HepG2 (cell line): ENCODE measurements around the gene SLC6A6. TPM values are rescaled to one million over a fixed set of nuclear protein-coding genes. Genes with fewer than 3 reads are reported as not detected.
A peak's percentile ranks its signal among the peaks of the same experiment; 100 is the strongest.

Experiments
- ATAC-seq: fragments of 200-7000 bp; cut with Tn5 transposase; 3 replicates; pipeline ENCODE4 v1.9.1; 2020; ENCODE audit warnings: mild to moderate bottlenecking, moderate library complexity
- BruUV-seq: library from RNA; stranded (reverse); fragments of 400-500 nt; replicated peaks from 2 replicates; lab custom pipeline; 2021; lab: Mats Ljungman, UMichigan
- CTCF ChIA-PET: fragments of 300-600 bp; formaldehyde crosslinking; extraction: SDS; loops from one replicate; lab custom pipeline; 2021; ENCODE audit warnings: low total read pairs, inconsistent platforms, low intra/inter-chr PET ratio; lab: Yijun Ruan, JAX
- POLR2A ChIA-PET: fragments of 350-600 bp; sonication (Branson Sonifier 250); formaldehyde crosslinking; loops from one replicate; lab custom pipeline; 2020; ENCODE audit warnings: antibody characterized with exemption, inconsistent platforms; lab: Yijun Ruan, JAX
- DNase-seq: peaks from one replicate; pipeline ENCODE4 v3.0.0-alpha.2; 2015; ENCODE audit warnings: low spot score
- FAIRE-seq: peaks from 3 replicates; lab custom pipeline; 2011; peaks lifted over from hg19 to GRCh38; lab: Jason Lieb, UNC
- H2AFZ ChIP-seq: one replicate; pipeline ENCODE4 v1.6.1; 2011; ENCODE audit warnings: low read length, inconsistent platforms
- H3K27ac ChIP-seq: fragments of 300-600 bp; 3 replicates; pipeline ENCODE4 v1.8.0; 2011; ENCODE audit warnings: mixed run types, mild to moderate bottlenecking, mixed read lengths, low read length, inconsistent platforms; ENCODE audit not compliant: insufficient read depth; ENCODE audit errors: extremely low read length
- H3K27me3 ChIP-seq, 2 experiments: fragments of 200-600 bp in 1 of 2; 2 replicates in 1 of 2; 3 replicates in 1 of 2; pipeline versions ENCODE4 v1.6.0 to v1.8.0; 2011; ENCODE audit warnings: low read length in 2 of 2, mild to moderate bottlenecking in 2 of 2, moderate library complexity in 2 of 2, inconsistent platforms in 1 of 2; ENCODE audit not compliant: insufficient read depth in 2 of 2, control insufficient read depth in 1 of 2
- H3K36me3 ChIP-seq, 2 experiments: fragments of 200-600 bp in 1 of 2; replicated peaks in 1 of 2; 2 replicates in 1 of 2; 3 replicates in 1 of 2; pipeline versions ENCODE4 v1.5.1 to v1.8.0; 2011; ENCODE audit warnings: low read length in 2 of 2, inconsistent platforms in 1 of 2; ENCODE audit not compliant: insufficient read depth in 2 of 2, control insufficient read depth in 1 of 2
- H3K4me1 ChIP-seq: 2 replicates; pipeline ENCODE4 v1.5.1; 2012; ENCODE audit warnings: low read length, inconsistent platforms; ENCODE audit not compliant: insufficient read depth
- H3K4me2 ChIP-seq: 2 replicates; pipeline ENCODE4 v1.6.0; 2011; ENCODE audit warnings: low read depth, low read length, inconsistent platforms
- H3K4me3 ChIP-seq, 3 experiments: fragments of 200-600 bp in 1 of 3; sonication (generic), shearing (Covaris generic) in 1 of 3; replicated peaks in 1 of 3; 2 replicates each; pipeline ENCODE4 v1.5.1; 2011 to 2016; ENCODE audit warnings: low read length in 3 of 3, inconsistent platforms in 2 of 3, low read depth in 2 of 3, mild to moderate bottlenecking in 2 of 3, control low read depth in 1 of 3, mixed read lengths in 1 of 3; ENCODE audit not compliant: insufficient read depth in 1 of 3
- H3K79me2 ChIP-seq: one replicate; pipeline ENCODE4 v1.6.1; 2011; ENCODE audit warnings: low read length, inconsistent platforms; ENCODE audit not compliant: insufficient read depth
- H3K9ac ChIP-seq: 2 replicates; pipeline ENCODE4 v1.6.0; 2011; ENCODE audit warnings: mild to moderate bottlenecking, low read depth, low read length, inconsistent platforms; ENCODE audit not compliant: insufficient read depth
- H3K9me3 ChIP-seq: 2 replicates; pipeline ENCODE4 v1.5.1; 2012; ENCODE audit warnings: mild to moderate bottlenecking, low read length
- H4K20me1 ChIP-seq: 2 replicates; pipeline ENCODE4 v1.6.0; 2011; ENCODE audit warnings: inconsistent platforms, mild to moderate bottlenecking, low read length, moderate library complexity; ENCODE audit not compliant: insufficient read depth
- AGO2 ChIP-seq: fragments of 200-400 bp; formaldehyde crosslinking; optimal IDR thresholded peaks from 2 replicates; pipeline ENCODE3; 2017; ENCODE audit warnings: mild to moderate bottlenecking, low read depth, low read length, moderate library complexity
- HBP1 ChIP-seq: IDR thresholded peaks from 2 replicates; pipeline ENCODE4 v1.6.1; 2016; ENCODE audit warnings: low read depth, control low read depth
- TBP ChIP-seq: sonication (generic); formaldehyde crosslinking; IDR thresholded peaks from 2 replicates; pipeline ENCODE4 v1.5.0; 2020; ENCODE audit warnings: missing genetic modification reagents
- ZC3H4 ChIP-seq: sonication (generic); formaldehyde crosslinking; IDR thresholded peaks from 2 replicates; pipeline ENCODE4 v1.4.0; 2020; ENCODE audit warnings: missing genetic modification reagents, borderline replicate concordance
- ZFP41 ChIP-seq: sonication (generic); formaldehyde crosslinking; IDR thresholded peaks from 2 replicates; pipeline ENCODE4 v1.4.0; 2020; ENCODE audit warnings: mild to moderate bottlenecking, missing genetic modification reagents, borderline replicate concordance
- ZNF75D ChIP-seq: sonication (generic); formaldehyde crosslinking; IDR thresholded peaks from 2 replicates; pipeline ENCODE4 v1.8.1; 2023; ENCODE audit warnings: missing genetic modification reagents, mild to moderate bottlenecking, borderline replicate concordance
- ZSCAN22 ChIP-seq: sonication (generic); formaldehyde crosslinking; IDR thresholded peaks from 2 replicates; pipeline ENCODE4 v1.4.0; 2020; ENCODE audit warnings: mild to moderate bottlenecking, missing genetic modification reagents
- WGBS: methylation state at CpG from one replicate; pipeline ENCODE4 v1.1.6; 2017; ENCODE audit warnings: low lambda C conversion rate; 5-methylcytosine and 5-hydroxymethylcytosine counted together
- in situ Hi-C: cut with HindIII; loops from 2 replicates; pipeline ENCODE4 v1.10.0; 2017; ENCODE audit warnings: low pct_unique_long_range_greater_than_20kb; ENCODE audit not compliant: extremely low pct_ligation_motif_present
- intact Hi-C: fragments of 100-400 bp; cut with micrococcal nuclease; formaldehyde crosslinking; loops from one replicate; pipeline ENCODE4 v1.10.0; 2022; ENCODE audit not compliant: unreplicated experiment
- polyA plus RNA-seq, 8 experiments: library from polyadenylated mRNA; depleted of rRNA in 3 of 8; stranded (reverse) in 7 of 8; unstranded in 1 of 8; fragments of >200 nt; fragmentation: Illumina TruSeq in 4 of 8; extraction: Trizol in 4 of 8; gene quantifications; 2 replicates each; pipeline versions ENCODE4 v1.2.1 to v1.2.3, GENCODE V29; 2011 to 2016; ENCODE audit warnings: low read depth in 4 of 8, missing spikeins in 1 of 8, mixed read lengths in 1 of 8; ENCODE audit not compliant: insufficient read depth in 1 of 8
- total RNA-seq, 5 experiments: library from RNA; depleted of rRNA; stranded (reverse); fragments of >200 nt; fragmentation: Illumina TruSeq; extraction: Trizol; gene quantifications; 2 replicates each; pipeline ENCODE4 v1.2.3, GENCODE V29; 2016; ENCODE audit warnings: low read depth in 1 of 5

The SLC6A6 gene
- total and polyA plus RNA-seq, 2 of the 13 experiments (the other 11 are each of a cell fraction or from before 2014, with no cell fraction given), result 14.1 to 20.7 TPM

- TF ChIP-seq ZC3H4, result no peak
- TF ChIP-seq AGO2, result peak; percentile 24
- no peak for TF ChIP-seq TBP
- TF ChIP-seq HBP1 (CRISPR knock-in tag), result no peak
- TF ChIP-seq ZFP41 (CRISPR knock-in tag), result no peak
- TF ChIP-seq ZNF75D (CRISPR knock-in tag), result no peak
- peak; percentile 88 for TF ChIP-seq ZSCAN22 (CRISPR knock-in tag)
- 83% methylated on average over 3 of the region's 9 CpGs for WGBS
- ATAC-seq (no peak), FAIRE-seq (no peak), DNase-seq (no peak)
- Histone ChIP-seq H3K4me1 (no peaks in the 10 kb centered on the region), H3K79me2 (no peaks in the 10 kb centered on the region), H2AFZ (no peak overlapping the region), H3K9me3 (no peaks in the 10 kb centered on the region), H3K36me3 (peaks cover 11 to 24% of the 10 kb centered on the region in 2 experiments; a peak in 4 of 5 replicates), H3K4me3 (no peak overlapping the region), H3K9ac (no peak overlapping the region), H3K27ac (no peak overlapping the region), H3K4me2 (no peak overlapping the region), H4K20me1 (no peaks in the 10 kb centered on the region), H3K27me3 (no peaks in the 10 kb centered on the region)
- intact Hi-C loops (loop anchor here (1.0 kb wide), 2 partner anchors 58 to 199 kb away; partner anchors contain the start of gene SLC6A6), in situ Hi-C loops (loop anchor here (5.0 to 10.0 kb wide), 4 partner anchors 58 to 566 kb away; partner anchors contain the start of gene SLC6A6)
- POLR2A ChIA-PET, result no interaction called here
- BruUV-seq, result TSS peak; percentile 38
- CTCF ChIA-PET, result interaction anchor here (3.7 kb wide), 1 partner anchor 199 kb away, joined by 41 read pairs; no protein-coding TSS in a partner anchor
Measured at GRCh38 chr3:14460342-14461005, 58.1 kb downstream of the SLC6A6 start.
